Stimulated activated CD8-positive, alpha-beta memory T cell treated with anti-CD3 and anti-CD28 coated beads, Interleukin-4, amount 100 ng/mL, for 4 hours (primary cell): ENCODE results near the gene SF3B3.

Experiments
- DNase-seq, 2 donors: peaks; one replicate each; pipeline ENCODE4 v3.0.0-alpha.2; 2020; ENCODE audit warnings: low read depth in 2 of 2, low spot score in 1 of 2

Gene SF3B3

DNA sequence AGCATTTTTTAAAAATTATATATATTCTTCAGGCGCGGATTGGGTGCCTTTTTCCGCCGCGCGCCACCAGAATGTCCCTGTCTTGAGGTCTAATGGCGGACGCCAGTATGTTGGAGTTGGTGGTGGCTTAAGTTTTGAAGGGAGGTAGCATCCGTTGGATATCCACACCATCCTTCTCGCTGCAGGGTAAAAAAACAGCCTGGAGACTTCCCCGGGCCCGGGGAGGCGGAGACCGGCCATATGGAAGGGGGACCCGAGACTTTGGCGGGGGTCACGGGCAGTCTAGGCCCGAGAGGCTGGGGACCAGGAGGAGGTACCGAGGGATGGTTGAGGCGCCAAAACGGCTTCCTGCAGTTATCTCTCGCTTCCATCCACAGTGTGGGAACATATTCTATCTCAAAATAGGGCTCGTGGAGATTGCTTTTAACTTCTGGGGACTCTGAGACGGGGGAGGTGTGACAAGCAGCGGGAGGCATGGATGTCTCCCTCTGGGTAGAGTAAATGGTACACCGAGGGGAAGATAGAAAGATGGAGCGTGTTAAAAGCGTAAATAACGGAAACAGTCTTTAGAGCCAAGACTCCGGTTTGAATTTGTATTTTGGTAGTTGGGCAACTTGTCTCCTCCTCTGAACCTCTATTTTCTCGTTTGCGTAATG, at the start of gene SF3B3:
TSS of gene SF3B3 (plus strand) at position 74 of the 656 bp plus-strand sequence. CDS start 2,841 bp downstream, outside the sequence.
- peak; percentile 38 to 46 for DNase-seq

DNA sequence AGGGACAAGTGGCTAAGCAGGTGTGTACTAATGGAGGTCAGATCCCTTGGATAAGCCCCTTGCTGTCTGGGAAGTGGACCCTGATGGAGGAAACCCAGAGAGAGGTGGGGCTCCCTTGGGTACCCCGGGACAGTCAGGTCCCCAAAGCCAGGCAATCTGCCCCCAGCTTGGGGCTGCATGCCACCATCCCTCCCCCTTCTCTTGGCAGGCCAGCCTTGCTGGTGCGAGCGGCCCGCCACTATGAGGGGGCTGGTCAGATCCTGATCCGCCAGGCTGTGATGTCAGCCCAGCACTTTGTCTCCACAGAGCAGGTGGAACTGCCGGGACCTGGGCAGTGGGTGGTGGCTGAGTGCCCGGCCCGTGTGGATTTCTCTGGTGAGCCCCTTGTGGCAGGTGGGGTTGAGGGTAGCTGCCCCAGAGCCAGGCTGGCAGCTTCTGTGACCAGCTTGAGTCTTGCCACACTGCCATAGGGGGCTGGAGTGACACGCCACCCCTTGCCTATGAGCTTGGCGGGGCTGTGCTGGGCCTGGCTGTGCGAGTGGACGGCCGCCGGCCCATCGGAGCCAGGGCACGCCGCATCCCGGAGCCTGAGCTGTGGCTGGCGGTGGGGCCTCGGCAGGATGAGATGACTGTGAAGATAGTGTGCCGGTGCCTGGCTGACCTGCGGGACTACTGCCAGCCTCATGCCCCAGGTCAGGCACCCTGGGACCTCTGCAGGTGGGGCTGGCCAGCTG, 49.1 kb upstream of the SF3B3 start:
- DNase-seq: no peak

DNA sequence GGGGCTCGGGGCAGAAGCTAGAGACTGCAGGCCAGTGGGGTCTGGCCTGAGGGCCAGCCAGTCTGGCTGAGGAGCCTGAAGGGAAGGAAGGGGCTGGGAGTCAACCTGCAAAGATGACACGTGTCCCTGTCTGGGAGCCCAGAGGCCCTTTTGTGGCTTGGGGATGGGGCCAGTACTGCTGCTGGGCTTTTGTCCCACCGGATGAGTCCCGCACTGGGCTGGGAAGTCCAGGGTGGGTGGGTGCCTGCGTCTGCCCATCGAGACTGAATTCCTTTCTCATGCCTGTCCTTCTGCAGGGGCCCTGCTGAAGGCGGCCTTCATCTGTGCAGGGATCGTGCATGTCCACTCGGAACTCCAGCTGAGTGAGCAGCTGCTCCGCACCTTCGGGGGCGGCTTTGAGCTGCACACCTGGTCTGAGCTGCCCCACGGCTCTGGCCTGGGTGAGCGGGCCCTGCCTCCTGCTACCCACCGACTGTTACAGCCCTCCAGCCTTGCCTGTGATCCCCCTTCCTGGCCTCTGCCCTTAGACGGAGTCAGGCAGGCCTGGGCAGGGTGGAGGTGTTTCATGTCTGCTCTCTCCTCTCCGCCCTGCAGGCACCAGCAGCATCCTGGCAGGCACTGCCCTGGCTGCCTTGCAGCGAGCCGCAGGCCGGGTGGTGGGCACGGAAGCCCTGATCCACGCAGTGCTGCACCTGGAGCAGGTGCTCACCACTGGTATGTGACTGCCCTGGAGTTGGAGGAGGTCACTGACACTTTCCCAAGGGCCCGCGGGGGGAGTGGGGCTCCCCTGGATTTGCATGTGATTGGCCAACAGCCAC, 48.4 kb upstream of the SF3B3 start:
- no peak for DNase-seq

DNA sequence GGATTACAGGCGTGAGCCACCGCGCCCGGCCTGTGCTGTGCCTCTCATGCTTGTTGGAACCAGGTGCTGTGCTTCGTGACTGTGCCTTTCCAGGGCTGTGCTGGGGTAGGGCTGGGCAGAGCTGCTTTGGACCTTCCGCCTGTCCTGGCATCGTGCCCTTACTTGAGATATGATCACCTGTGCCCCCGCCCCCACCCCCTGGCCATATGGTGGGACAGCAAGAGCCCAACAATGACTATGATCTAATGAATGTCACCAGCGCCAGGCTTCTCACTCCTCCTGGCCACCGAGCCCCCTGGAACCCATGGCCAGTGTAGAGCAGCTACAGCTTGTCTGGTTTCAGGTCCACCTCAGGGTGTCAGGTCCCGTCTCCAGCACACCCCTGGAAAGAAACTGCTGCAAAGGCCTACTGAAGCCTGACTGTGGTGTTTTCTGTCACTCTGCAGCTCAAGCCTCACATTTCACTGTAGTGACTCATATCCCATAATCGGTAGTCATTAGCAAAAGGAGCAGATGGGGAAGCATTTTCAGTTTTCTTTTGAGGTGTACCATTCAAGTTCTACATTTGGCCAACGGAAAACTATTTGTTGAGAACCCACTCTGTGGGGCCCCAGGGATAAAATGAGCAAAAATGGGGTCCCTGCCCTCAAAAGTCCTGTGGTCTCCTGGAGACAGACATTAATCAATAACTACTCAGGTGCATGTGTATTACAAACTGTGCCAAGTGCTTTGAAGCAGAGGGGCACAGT, 47.2 kb upstream of the SF3B3 start:
- no peak for DNase-seq

DNA sequence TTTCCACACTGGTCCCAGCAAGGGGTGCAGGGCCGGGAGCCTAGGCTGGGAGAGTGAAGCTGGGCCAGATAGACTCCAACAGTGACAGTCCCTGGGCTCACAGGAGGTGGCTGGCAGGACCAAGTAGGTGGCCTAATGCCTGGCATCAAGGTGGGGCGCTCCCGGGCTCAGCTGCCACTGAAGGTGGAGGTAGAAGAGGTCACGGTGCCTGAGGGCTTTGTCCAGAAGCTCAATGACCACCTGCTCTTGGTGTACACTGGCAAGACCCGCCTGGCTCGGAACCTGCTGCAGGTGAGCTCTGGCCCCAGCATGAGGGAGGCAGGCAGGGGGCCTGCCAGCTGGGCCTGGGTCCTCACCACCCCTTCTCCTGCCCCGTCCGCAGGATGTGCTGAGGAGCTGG, 45.4 kb upstream of the SF3B3 start:
- DNase-seq: no peak

DNA sequence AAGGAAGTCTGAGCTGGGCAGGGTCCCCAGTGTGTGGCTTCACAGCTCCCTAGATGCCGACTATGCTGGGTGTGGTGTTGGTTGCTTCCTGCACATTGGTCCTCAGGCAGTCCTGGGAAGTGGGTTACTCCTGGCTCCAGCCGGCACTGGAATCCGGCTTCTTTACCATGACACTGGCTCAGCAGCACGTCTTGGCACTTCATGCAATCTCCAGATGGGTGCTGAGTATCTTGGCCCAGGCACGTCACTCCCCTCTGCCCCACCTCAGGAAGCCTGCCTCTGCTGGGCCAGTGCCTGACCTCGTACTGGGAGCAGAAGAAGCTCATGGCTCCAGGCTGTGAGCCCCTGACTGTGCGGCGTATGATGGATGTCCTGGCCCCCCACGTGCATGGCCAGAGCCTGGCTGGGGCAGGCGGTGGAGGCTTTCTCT, 44.7 kb upstream of the SF3B3 start:
- DNase-seq: no peak

DNA sequence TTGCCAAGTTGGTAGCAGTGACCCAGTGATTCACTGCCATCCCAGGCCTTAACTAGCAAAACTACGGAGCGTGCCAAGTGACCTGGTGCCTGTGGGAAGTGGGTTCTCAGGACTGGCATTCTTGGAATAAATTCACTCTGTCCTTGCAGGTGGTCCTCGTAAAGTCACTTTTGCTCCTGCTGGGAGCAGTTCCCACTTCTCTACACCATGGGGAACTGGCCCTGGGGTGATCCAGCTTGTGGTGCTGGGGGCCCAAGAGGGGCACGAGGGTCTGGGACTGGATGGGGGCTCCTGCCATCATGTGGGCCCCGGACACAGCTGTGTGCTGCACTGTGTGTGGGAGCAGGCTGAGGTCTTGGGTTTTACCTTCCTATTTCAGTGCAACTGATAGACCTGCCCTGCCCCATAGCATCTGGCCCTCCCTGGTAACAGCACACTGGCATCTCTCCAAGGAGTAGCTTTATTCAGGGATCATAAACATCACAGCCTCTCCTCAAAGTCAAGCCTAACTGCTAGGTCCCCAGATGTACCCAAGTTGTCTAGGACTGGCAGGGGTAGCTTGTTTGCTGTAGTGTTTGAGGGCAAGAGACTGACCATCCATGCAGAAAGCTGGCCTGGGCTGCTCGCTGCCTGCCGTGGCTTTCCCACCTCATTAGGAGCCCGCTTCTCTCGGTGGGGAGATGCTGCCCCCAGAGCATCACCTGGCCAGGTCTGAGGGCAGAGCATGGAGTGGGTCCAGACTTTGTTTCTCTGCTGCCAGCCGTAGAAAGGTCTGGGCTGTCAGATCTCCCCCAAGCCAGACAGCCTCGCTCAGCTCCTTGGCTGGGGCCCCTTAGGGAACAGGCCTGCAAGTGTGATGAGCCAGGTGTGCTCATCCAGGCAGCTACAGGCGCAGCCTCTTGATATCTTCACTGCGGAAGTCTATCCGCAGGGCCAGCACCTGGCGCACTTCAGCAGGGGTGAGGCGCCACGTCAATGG, 43.2 kb upstream of the SF3B3 start:
- no peak for DNase-seq

DNA sequence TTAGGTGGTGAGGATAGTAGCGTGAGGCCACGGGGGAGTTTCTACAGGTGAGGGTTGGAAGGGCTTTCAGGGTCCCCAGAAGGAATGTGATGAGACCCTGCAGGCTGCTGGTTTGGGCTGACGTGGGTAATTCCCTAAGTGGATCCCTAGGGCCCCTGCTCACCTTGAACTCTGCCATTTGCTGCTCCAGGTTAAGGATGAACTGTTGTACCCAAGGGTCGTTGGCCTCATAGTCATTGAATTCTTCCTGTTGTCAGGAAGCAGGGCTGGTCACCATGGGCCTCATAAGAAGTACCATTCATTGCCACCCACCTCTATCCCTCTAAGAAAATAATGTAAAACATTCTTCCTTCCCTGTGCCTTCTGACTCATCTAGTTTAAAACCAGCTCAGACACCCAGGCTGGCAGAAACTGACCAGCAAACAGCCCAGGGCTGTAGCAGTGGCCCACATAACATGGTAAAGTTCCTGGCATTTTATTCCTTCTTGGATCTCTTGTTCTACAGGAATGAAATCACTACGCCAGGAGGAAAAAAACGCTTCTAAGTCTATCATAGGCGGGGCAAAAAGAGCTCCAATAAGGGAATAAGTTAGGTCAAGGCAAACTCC, 41.6 kb upstream of the SF3B3 start:
- no peak for DNase-seq

DNA sequence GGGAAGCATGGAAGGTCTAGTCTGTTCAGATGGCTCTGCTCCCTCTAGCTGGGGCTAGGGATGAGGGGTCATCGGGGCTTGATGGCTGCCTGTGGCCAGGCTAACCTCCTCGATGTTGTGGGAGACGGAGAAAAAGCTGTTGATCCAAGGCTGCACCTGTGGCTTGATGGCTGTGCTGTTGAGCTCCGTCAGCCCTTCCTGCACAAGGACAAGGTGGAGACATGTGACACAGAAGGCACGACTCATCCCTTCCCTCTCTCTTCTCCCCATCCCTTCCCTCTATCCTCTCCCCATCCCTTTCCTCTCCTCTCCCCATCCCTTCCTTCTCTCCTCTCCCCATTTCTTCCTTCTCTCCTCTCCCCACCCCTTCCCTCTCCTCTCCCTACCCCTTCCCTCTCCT, 41.0 kb upstream of the SF3B3 start:
- no peak for DNase-seq

DNA sequence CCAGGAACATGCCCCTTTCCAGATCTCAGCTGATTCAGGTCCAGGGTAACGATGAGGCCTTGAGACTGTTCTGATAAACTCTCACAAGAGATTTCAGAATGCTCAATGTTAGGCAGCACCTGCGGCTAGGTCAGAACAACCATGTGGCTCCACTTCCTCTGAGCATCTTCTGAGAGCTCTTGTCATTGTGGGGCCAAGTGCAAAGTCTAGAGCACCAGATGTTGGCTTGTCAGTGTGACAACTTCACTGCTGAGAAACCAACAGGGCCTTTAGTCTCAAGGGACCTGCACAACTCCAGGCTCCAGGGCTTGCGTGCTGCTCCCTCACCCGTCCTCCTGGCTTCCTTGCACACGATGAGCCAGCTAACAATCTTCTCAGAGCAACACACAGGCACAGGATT, 40.2 kb upstream of the SF3B3 start:
- no peak for DNase-seq

DNA sequence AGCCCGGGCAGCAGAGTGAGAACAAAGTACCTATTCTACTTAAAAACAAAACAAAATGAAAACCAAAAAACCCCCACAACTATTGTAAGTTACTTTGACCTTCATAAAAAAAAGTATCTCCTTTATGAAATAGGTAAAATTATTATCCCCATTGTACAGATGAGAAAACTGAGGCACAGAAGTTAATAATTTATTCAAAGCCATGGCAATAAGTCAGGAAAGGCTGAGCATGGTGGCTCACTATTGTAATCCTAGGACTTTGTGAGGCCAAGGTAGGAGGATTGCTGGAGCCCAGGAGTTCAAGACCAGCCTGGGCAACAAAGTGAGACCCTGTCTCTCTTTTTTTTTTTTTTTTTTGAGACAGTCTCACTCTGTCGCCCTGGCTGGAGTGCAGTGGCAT, 38.7 kb upstream of the SF3B3 start:
- no peak for DNase-seq

DNA sequence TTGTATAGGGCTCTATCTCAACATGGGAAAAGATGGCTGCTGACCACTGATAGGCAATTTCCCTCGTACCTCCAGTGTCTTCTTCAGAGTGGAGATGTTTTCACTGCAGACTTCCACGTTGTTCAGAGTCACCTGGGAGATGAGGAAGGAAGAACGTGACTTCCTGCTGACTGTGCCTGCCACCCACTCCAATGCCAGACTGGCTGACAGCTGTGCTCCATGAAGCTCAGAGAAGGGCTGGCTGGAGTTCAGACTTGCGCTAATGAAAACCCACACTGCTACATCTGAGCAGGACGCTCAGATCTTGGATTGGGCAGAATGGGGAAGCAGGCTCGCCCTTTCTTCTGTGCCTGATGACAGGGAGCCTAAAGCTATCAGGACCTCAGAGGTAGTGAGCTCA, 33.4 kb upstream of the SF3B3 start:
- DNase-seq: no peak

DNA sequence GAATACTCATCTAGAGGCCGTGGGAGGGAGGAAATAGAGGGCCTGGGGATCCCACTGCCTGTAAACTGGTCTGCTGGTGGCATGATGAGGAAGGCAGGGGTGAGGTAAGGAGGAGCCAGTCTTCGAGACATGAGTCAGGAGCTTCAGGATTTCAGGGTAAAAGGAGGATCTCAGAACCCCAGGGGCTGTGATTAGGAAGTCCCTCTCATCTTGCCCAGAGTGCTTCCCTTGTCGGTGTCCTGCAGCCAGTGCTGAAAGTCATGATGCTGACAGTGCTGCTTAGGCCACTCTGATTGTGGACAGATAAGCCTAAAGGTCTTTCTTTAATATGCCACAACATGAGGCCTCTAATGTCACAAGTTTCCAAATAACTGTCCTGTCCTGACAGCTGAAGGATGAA, 29.8 kb upstream of the SF3B3 start:
- DNase-seq: no peak

DNA sequence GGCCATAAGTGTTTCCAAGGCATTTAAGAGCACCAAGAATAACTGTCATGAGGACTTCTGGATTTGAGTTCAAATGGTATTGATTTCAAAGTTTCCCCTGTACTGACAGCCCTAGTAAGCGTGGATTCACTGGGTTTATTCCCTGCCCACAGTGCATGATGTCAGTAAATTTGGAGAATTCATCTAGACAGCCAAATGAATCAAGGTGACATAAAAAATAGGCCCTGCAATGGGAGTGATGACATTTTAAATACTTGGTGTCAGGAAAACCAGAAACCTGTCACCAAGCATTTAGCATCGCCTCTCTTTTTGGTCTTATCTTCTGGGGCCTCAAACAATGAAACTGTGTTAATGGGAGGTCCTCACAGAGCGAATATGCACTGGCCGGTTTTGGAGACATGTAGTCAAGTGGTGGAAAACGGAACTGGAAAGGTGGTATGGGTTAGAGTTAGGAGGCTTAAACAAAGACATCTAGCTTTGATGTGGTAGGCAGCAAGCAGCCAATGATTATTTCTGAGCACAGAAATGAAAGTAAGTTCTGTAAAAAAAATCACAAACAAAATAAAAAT, 29.3 kb upstream of the SF3B3 start:
- DNase-seq: no peak

DNA sequence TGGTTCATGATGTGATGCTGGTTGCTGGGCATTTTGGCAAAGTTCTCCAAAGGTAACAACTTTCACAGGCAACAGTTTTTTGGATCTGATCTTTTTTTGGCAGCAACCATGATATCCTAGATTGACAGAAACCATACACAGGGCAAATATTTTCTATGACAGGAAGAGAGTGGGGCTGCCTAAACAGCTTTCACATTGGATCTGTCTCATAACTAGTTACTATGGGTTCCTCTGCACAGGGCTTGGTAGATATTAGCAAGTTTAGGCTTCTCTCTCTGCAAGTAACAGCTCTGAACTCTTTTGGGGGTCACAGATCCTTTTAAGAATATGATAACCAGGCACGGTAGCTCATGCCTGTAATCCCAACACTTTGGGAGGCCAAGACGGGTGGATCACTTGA, 28.8 kb upstream of the SF3B3 start:
- DNase-seq: no peak

DNA sequence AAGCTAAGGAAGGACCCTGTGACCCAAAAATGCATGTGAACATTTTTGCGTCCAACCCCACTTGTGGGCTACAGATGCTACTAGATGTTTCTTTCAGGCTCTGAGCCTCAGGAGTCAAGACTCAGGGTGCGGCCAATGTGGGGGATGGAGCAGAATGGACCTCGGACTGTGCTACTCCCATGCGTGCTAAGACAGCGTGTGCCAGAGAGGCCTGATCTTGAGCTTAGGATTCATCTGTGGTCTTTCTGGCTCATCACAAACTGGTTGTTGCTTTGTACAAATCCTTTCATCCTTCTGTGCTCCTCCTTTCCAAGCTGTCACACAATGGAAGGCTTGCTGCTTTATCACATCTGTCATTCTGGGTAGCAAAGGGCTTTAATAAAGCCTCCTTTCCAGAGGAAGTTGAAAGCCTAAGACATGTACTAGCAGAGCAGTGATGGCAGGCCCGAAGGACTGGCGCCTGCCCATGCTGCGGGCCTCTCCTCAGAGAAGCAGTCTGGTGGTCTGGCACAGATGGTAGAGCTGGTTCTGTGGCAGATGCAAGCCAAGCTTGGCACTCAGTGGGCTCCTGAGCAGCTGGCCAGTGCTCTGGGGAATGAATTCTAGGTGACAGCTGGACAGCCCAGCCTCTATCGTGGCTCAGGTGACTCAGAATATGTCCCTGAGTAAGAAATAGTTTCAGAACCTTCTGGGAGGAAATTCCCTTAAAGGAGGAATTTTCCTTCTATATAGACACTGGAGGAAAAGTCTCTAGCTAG, 28.0 kb upstream of the SF3B3 start:
- DNase-seq: no peak

DNA sequence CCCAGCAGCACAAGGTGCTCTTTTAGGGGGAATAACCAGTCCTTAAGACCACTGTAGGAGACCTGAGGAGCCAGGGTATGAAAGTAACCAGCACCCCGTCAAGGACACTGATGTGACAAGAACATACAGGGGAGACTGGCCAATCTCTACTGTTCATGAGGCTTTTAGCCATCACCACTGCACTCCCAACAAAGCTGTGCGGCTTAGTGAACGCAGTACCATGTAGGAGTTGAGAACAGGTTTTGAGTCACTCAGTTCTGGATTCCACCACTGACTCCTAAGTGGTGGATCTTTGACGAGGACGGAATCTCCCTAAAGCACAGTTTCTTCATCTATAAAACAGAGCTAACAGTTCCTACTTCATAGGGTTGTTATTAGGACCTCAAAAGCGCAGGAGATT, 27.1 kb upstream of the SF3B3 start:
- no peak for DNase-seq

DNA sequence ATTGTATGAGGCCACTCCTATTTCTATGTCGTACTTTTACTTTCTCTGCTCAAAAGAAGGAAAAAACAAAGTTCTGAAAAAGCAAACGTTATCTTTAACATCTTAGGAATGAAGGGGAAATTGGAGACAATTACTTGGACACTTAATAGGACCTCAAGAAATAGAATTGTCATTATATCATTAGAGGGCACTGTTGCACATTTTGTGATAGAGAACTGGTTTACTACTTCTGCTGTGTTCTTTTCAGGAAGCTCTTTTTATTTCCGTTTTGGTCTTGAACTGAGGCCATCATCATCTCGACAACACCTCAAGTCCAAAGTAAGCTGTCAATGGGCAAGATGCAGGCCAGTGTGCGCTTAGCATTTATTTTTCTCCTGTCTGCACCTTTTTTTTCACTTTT, 14.9 kb upstream of the SF3B3 start:
- DNase-seq: no peak

DNA sequence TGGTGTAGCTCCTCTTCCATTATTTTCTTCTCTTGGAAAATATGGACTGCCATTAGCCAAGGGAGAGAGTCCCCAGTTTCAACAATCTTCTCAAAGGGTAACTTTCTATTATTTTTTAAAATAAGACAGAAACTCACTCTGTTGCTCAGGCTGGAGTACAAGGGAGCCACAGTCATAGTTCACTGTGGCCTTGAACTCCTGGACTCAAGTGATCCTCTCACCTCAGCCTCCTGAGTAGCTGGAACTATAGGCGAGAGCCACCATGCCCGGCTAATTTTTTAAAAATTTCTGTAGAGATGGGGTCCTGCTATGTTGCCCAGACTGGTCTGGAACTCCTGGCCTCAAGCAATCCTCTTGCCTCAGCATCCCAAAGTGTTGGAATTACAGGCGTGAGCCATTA, 13.4 kb upstream of the SF3B3 start:
- DNase-seq: no peak
